SU-DHL-6 (cell line): ENCODE results near the gene USP7.

Source experiments
- CTCF ChIP-seq: fragments of 200-600 bp; sonication (generic); IDR thresholded peaks from one replicate; pipeline ENCODE4 v1.5.1; 2017; ENCODE audit warnings: antibody characterized with exemption, mild to moderate bottlenecking, low read length, moderate library complexity; ENCODE audit not compliant: insufficient read depth, poor library complexity, severe bottlenecking
- EZH2phosphoT487 ChIP-seq: fragments of 200-600 bp; sonication (generic), shearing (Covaris generic); conservative IDR thresholded peaks from 2 replicates; pipeline ENCODE4 v1.6.1; 2018; ENCODE audit warnings: mild to moderate bottlenecking, antibody characterized with exemption, low read length, moderate library complexity, mixed read lengths

DNA sequence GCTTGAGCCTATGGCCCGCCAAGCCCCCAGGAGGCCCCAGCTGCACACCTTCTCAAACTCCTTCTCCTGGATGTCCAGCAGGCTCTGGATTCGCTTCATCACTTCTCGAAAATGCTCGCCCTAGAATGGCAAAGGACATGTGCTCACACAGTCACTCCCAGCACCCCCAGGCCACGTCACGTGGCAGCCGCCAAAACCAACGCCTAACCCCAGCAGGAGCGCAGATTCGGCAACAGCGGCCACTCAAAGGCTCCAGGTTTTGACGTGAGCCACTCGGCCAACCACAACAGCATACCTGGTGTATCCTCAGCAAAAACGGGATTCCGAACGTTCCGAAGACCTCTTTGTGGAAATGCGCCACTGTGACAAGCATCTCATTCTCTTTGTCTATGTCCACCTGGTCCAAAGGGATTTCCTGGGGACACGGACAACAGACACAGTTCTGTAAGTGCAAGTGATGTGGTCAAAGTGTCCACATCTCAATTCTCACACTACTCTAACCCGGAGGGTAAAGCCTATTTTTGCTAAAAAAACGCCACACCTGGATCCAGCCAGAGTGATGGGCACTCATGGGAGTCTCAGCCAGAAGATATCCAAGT, 68.9 kb downstream of the USP7 start:
- TF ChIP-seq CTCF (no peak), EZH2phosphoT487 (no peak)
